ENCODE results near the gene LYZL4. TPM values are rescaled to one million over a fixed set of nuclear protein-coding genes. Genes with fewer than 3 reads are reported as not detected.

Gene LYZL4
- total and polyA plus RNA-seq, 12 donors = not detected

GRCh38 chr3:42440924-42441323 is 30.5 kb upstream of the LYZL4 start:
- intact Hi-C loops (cut with DNase I) = loop anchor here (5.0 to 10.0 kb wide), 8 partner anchors 104 to 549 kb away; no protein-coding TSS in a partner anchor
- Histone ChIP-seq H3K4me1 (no peaks in the 10 kb centered on the region), H3K27me3 (peaks cover 0 to 7% (median 0%) of the 10 kb centered on the region in 7 donors), H3K9me3 (no peaks in the 10 kb centered on the region), H3K27ac (no peak overlapping the region), H3K36me3 (no peaks in the 10 kb centered on the region), H3K4me3 (no peak overlapping the region)
- 50 to 56% methylated on average over 8 of the region's 8 CpGs for WGBS, 2 donors
- ATAC-seq = no peak
- DNase-seq = no peak
- TF ChIP-seq CTCF (IDR thresholded peaks at IDR 0.05) = no peak

GRCh38 chr3:42439261-42440115 is 29.1 kb upstream of the LYZL4 start:
- no peaks in the 10 kb centered on the region for H3K9me3 ChIP-seq
- H3K27me3 ChIP-seq = peaks cover 0 to 7% (median 0%) of the 10 kb centered on the region in 7 donors
- intact Hi-C loops (cut with DNase I) = loop anchor here (5.0 to 10.0 kb wide), 9 partner anchors 105 to 547 kb away; no protein-coding TSS in a partner anchor
- no peaks in the 10 kb centered on the region for H3K36me3 ChIP-seq
- 81 to 89% methylated on average over 10 of the region's 10 CpGs for WGBS, 2 donors
- DNase-seq (no peak), ATAC-seq (no peak)
- no peak overlapping the region for H3K4me3 ChIP-seq
- no peaks in the 10 kb centered on the region for H3K4me1 ChIP-seq
- TF ChIP-seq CTCF (IDR thresholded peaks at IDR 0.05) = no peak
- H3K27ac ChIP-seq = no peak overlapping the region

DNA sequence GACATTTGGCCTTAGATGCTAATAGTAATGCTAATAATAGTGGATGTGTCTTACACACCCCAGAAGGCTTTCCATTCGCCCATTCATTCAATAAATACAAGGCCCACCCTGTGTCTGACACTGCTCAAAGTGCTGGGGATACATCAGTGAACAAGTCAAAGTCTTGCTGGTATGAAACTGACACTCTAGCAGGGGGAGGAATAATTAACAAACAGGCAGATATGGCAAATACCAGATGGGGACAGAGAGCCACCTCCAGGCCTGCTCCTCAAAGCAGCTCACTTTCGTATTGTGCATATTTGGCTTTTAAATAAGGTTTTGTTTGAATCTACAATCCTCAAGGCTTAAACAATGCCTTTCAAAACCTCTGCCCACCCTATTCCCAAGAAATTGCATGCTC is 28.3 kb upstream of the LYZL4 start:
- Histone ChIP-seq H3K36me3 (no peaks in the 10 kb centered on the region), H3K4me1 (no peaks in the 10 kb centered on the region), H3K4me3 (no peak overlapping the region), H3K27me3 (peaks cover 0 to 7% (median 0%) of the 10 kb centered on the region in 7 donors), H3K27ac (no peak overlapping the region), H3K9me3 (no peaks in the 10 kb centered on the region)
- 81 to 85% methylated on average over 2 of the region's 2 CpGs for WGBS, 2 donors
- DNase-seq (no peak), ATAC-seq (no peak)
- TF ChIP-seq CTCF (IDR thresholded peaks at IDR 0.05) = no peak
- intact Hi-C loops (cut with DNase I) = loop anchor here in 1 of 10 donors (5.0 kb wide), 1 partner anchor 181 kb away; no protein-coding TSS in a partner anchor

GRCh38 chr3:42438193-42438592 is 27.8 kb upstream of the LYZL4 start:
- intact Hi-C loops (cut with DNase I) = loop anchor here in 1 of 10 donors (5.0 kb wide), 1 partner anchor 181 kb away; no protein-coding TSS in a partner anchor
- Histone ChIP-seq H3K27me3 (peaks cover 0 to 7% (median 0%) of the 10 kb centered on the region in 7 donors), H3K4me3 (no peak overlapping the region), H3K4me1 (no peaks in the 10 kb centered on the region), H3K36me3 (no peaks in the 10 kb centered on the region), H3K27ac (no peak overlapping the region), H3K9me3 (peaks cover 0 to 5% (median 0%) of the 10 kb centered on the region in 11 donors)
- no peak for TF ChIP-seq CTCF (IDR thresholded peaks at IDR 0.05)
- DNase-seq (no peak), ATAC-seq (no peak)
- WGBS, 2 donors = 97 to 98% methylated on average over 2 of the region's 2 CpGs
